DND-41 (cell line): Measurements from ENCODE around the gene PCBP4.

Source experiments
- ATAC-seq: fragments of 200-7000 bp; cut with Tn5 transposase; 3 replicates; pipeline ENCODE4 v1.9.1; 2021; ENCODE audit warnings: low read depth; ENCODE audit not compliant: insufficient read depth
- DNase-seq: peaks from one replicate; pipeline ENCODE4 v3.0.0-alpha.2; 2020
- H2AFZ ChIP-seq: 2 replicates; pipeline ENCODE4 v1.6.0; 2012; ENCODE audit warnings: low read depth, low read length
- H3K27ac ChIP-seq: 2 replicates; pipeline ENCODE4 v1.5.1; 2012; ENCODE audit warnings: low read length, inconsistent platforms
- H3K27me3 ChIP-seq: fragments of 200-600 bp; sonication (generic); 2 replicates; pipeline ENCODE4 v1.6.0; 2012; ENCODE audit warnings: low read length, mild to moderate bottlenecking, inconsistent platforms; ENCODE audit not compliant: insufficient read depth, poor library complexity
- H3K36me3 ChIP-seq: 2 replicates; pipeline ENCODE4 v1.5.1; 2012; ENCODE audit warnings: low read length, inconsistent platforms; ENCODE audit not compliant: insufficient read depth
- H3K4me1 ChIP-seq: 2 replicates; pipeline ENCODE4 v1.5.1; 2012; ENCODE audit warnings: mild to moderate bottlenecking, low read length; ENCODE audit not compliant: insufficient read depth
- H3K4me2 ChIP-seq: 2 replicates; pipeline ENCODE4 v1.6.0; 2012; ENCODE audit warnings: mild to moderate bottlenecking, moderate library complexity, low read length, inconsistent platforms; ENCODE audit not compliant: insufficient read depth
- H3K4me3 ChIP-seq, 2 experiments: fragments of 200-600 bp in 1 of 2; shearing (Covaris generic) in 1 of 2; 2 replicates each; pipeline ENCODE4 v1.5.1; 2012 to 2016; ENCODE audit warnings: inconsistent platforms in 2 of 2, low read length in 2 of 2, mild to moderate bottlenecking in 2 of 2, low read depth in 1 of 2, moderate library complexity in 1 of 2
- H3K79me2 ChIP-seq: 2 replicates; pipeline ENCODE4 v1.6.0; 2012; ENCODE audit warnings: low read length, inconsistent platforms; ENCODE audit not compliant: insufficient read depth
- H3K9ac ChIP-seq: 2 replicates; pipeline ENCODE4 v1.6.0; 2012; ENCODE audit warnings: low read depth, mild to moderate bottlenecking, inconsistent platforms, low read length, moderate library complexity
- H3K9me3 ChIP-seq: 2 replicates; pipeline ENCODE4 v1.5.1; 2012; ENCODE audit warnings: low read length, moderate library complexity, mild to moderate bottlenecking, inconsistent platforms; ENCODE audit not compliant: insufficient read depth, severe bottlenecking
- H4K20me1 ChIP-seq: 2 replicates; pipeline ENCODE4 v1.6.0; 2012; ENCODE audit warnings: low read length; ENCODE audit not compliant: insufficient read depth
- CTCF ChIP-seq: IDR thresholded peaks from 2 replicates; pipeline ENCODE4 v1.5.1; 2012; ENCODE audit warnings: borderline replicate concordance, low read length, moderate library complexity, mild to moderate bottlenecking; ENCODE audit not compliant: poor library complexity, severe bottlenecking; ENCODE audit errors: extremely low read depth
- EZH2 ChIP-seq: IDR thresholded peaks from 3 replicates; pipeline ENCODE4 v1.6.1; 2012; ENCODE audit warnings: borderline replicate concordance, low read depth, mild to moderate bottlenecking, moderate library complexity, low read length, inconsistent platforms; ENCODE audit not compliant: severe bottlenecking

PCBP4 gene

DNA sequence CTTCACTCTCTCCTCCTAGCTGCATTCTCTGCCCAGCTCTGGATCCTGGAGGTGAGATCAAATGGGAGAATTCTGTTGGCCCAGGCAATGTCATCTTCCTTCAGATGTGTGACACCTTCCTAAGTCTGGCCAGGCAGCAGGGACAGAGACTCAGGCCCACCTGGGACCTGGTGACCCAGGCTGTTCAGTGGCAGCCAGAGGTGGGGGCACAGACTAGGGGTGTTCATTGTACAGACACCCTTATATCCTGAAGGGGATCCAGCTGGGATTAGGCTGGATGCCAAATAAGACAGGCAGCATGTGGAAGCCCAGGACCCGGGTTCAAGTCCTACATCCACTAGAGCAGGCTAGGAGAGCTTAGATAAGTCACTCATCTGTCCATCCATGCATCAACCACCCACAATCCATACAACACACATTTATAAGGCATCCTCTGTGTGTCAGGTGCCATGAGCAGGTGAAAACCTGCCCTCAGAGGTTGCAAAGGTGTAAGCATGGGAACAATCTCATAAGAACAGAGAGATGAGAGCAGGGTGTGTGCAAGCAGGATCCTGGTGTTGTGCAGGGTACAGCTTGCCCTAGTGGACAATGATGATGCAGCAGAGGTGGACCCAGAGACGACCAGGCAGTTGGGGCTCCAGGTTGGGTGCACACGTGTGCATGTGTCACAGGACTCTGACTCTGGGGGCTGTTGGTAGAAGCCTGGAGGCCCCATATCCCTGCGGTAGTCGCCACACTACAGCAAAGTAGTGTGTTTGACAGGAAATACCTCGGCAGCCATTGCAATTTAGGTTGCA lies 46.7 kb upstream of the PCBP4 start:
- H3K79me2 ChIP-seq: no peaks in the 10 kb centered on the region
- H3K4me3 ChIP-seq: no peak overlapping the region
- no peak overlapping the region for H3K4me2 ChIP-seq
- no peaks in the 10 kb centered on the region for H3K4me1 ChIP-seq
- no peaks in the 10 kb centered on the region for H3K36me3 ChIP-seq
- H3K27me3 ChIP-seq: no peaks in the 10 kb centered on the region
- H2AFZ ChIP-seq: no peak overlapping the region
- ATAC-seq (no peak; the same call in 2 of the 3 replicates), DNase-seq (no peak)
- no peaks in the 10 kb centered on the region for H4K20me1 ChIP-seq
- H3K27ac ChIP-seq: no peak overlapping the region
- H3K9ac ChIP-seq: no peak overlapping the region
- TF ChIP-seq EZH2 (no peak), CTCF (no peak)
- H3K9me3 ChIP-seq: no peaks in the 10 kb centered on the region

- Histone ChIP-seq H4K20me1 (no peaks in the 10 kb centered on the region), H3K27ac (no peak overlapping the region), H3K4me1 (no peaks in the 10 kb centered on the region), H3K36me3 (no peaks in the 10 kb centered on the region), H2AFZ (no peak overlapping the region), H3K27me3 (no peaks in the 10 kb centered on the region), H3K79me2 (no peaks in the 10 kb centered on the region), H3K4me3 (no peak overlapping the region), H3K9me3 (no peaks in the 10 kb centered on the region), H3K4me2 (no peak overlapping the region), H3K9ac (no peak overlapping the region)
- DNase-seq: no peak
- no peak for ATAC-seq
- TF ChIP-seq EZH2: no peak
- TF ChIP-seq CTCF: no peak
Observed at GRCh38 chr3:52012699-52013098, 45.4 kb upstream of the PCBP4 start.

GRCh38 chr3:52010431-52010830 lies 43.2 kb upstream of the PCBP4 start:
- Histone ChIP-seq H3K27ac (no peak overlapping the region), H3K36me3 (no peaks in the 10 kb centered on the region), H3K4me3 (no peak overlapping the region), H3K4me2 (no peak overlapping the region), H4K20me1 (no peaks in the 10 kb centered on the region), H3K9me3 (no peaks in the 10 kb centered on the region), H3K27me3 (no peaks in the 10 kb centered on the region), H3K79me2 (no peaks in the 10 kb centered on the region), H3K4me1 (peaks cover 11% of the 10 kb centered on the region), H3K9ac (no peak overlapping the region), H2AFZ (no peak overlapping the region)
- no peak for TF ChIP-seq EZH2
- TF ChIP-seq CTCF: no peak
- ATAC-seq (no peak), DNase-seq (no peak)
